SHP77 treated with DMSO at 0.1 percent for 48 hours (cell line): ENCODE data around the gene DOCK3.
A peak's percentile ranks its signal among the peaks of the same experiment; 100 is the strongest.
"Not testable (repeated sequence)": the region's sequence is repeated elsewhere in the genome, so short reads cannot be mapped to it uniquely, and the experiment has no call there.

Experiments used
- DNase-seq: peaks from one replicate; lab custom pipeline; 2025; lab: John Stamatoyannopoulos, UW

The DOCK3 gene

GRCh38 chr3:50650018-50650417 lies 24.7 kb upstream of the DOCK3 start:
- no peak for DNase-seq

- no peak for DNase-seq
These were observed 23.3 kb upstream of the DOCK3 start for GRCh38 chr3:50651445-50651844.

- no peak for DNase-seq
These were observed 22.7 kb upstream of the DOCK3 start for GRCh38 chr3:50651920-50652529.

- no peak for DNase-seq
These were observed 22.0 kb upstream of the DOCK3 start for GRCh38 chr3:50652709-50653108.

- no peak for DNase-seq
These were observed 20.7 kb upstream of the DOCK3 start for GRCh38 chr3:50653937-50654595.

GRCh38 chr3:50655009-50655830 lies 19.5 kb upstream of the DOCK3 start:
- DNase-seq: no peak

- no peak for DNase-seq
These were observed 18.1 kb upstream of the DOCK3 start for GRCh38 chr3:50656417-50657195.

- no peak for DNase-seq
These were observed 17.3 kb upstream of the DOCK3 start for GRCh38 chr3:50657407-50657806.

- no peak for DNase-seq
These were observed 16.9 kb upstream of the DOCK3 start for GRCh38 chr3:50657816-50658215.

GRCh38 chr3:50658416-50658815 lies 16.3 kb upstream of the DOCK3 start:
- no peak for DNase-seq

- no peak for DNase-seq
These were observed 15.9 kb upstream of the DOCK3 start for GRCh38 chr3:50658831-50659230.

- DNase-seq: no peak
These were observed 14.3 kb upstream of the DOCK3 start for GRCh38 chr3:50660386-50660785.

- DNase-seq: no peak
These were observed 13.3 kb upstream of the DOCK3 start for GRCh38 chr3:50661321-50661837.

GRCh38 chr3:50662408-50662807 lies 12.3 kb upstream of the DOCK3 start:
- no peak for DNase-seq

- no peak for DNase-seq
These were observed 9.5 kb upstream of the DOCK3 start for GRCh38 chr3:50665081-50665840.

- not testable (repeated sequence) for DNase-seq
These were observed 8.9 kb upstream of the DOCK3 start for GRCh38 chr3:50665841-50666115.

- DNase-seq: no peak
These were observed 7.9 kb upstream of the DOCK3 start for GRCh38 chr3:50666837-50667236.

- DNase-seq: no peak
These were observed 3.4 kb upstream of the DOCK3 start for GRCh38 chr3:50671331-50671730.

- no peak for DNase-seq
These were observed 2.1 kb upstream of the DOCK3 start for GRCh38 chr3:50672656-50673055.

GRCh38 chr3:50673931-50674330 lies 796 bp upstream of the DOCK3 start:
- DNase-seq: no peak

GRCh38 chr3:50675179-50676030 lies 678 bp downstream of the DOCK3 start:
- peak; percentile 17 for DNase-seq
